SK-N-SH (cell line): Measurements from ENCODE around the gene ZNF185. TPM values are rescaled to one million over a fixed set of nuclear protein-coding genes. Genes with fewer than 3 reads are reported as not detected.

Source experiments
- CTCF ChIA-PET: fragments of 300-600, 350-600 bp; formaldehyde crosslinking; extraction: SDS; loops from one replicate; lab custom pipeline; 2021; lab: Yijun Ruan, JAX
- POLR2A ChIA-PET: fragments of 350-600 bp; sonication (Branson Sonifier 250); formaldehyde crosslinking; extraction: SDS; loops from one replicate; lab custom pipeline; 2020; ENCODE audit warnings: antibody characterized with exemption, inconsistent platforms; lab: Yijun Ruan, JAX
- DNase-seq: peaks from one replicate; pipeline ENCODE4 v3.0.0; 2012
- H2AFZ ChIP-seq: fragments of 200-600 bp; sonication (generic); 2 replicates; pipeline ENCODE4 v1.8.1; 2016; ENCODE audit warnings: antibody characterized with exemption, mild to moderate bottlenecking, low read depth
- H3F3A ChIP-seq: fragments of 200-600 bp; sonication (generic); replicated peaks from 2 replicates; pipeline ENCODE3; 2016; ENCODE audit warnings: antibody characterized with exemption, mild to moderate bottlenecking; ENCODE audit not compliant: insufficient read depth
- H3K27ac ChIP-seq, 2 experiments: fragments of 200-500 bp in 1 of 2; fragments of 200-600 bp in 1 of 2; sonication (Bioruptor generic) in 1 of 2; sonication (generic), shearing (Covaris generic) in 1 of 2; 2 replicates each; pipeline versions ENCODE4 v1.5.1 to v1.6.1; 2014 to 2016; ENCODE audit warnings: low read depth in 2 of 2, inconsistent platforms in 1 of 2, low read length in 1 of 2, mild to moderate bottlenecking in 1 of 2, mixed read lengths in 1 of 2
- H3K27me3 ChIP-seq: fragments of 200-600 bp; sonication (generic), shearing (Covaris generic); 2 replicates; pipeline ENCODE4 v1.6.1; 2016; ENCODE audit warnings: mixed run types; ENCODE audit not compliant: insufficient read depth
- H3K36me3 ChIP-seq, 2 experiments: fragments of 200-500 bp in 1 of 2; fragments of 200-600 bp in 1 of 2; sonication (Bioruptor generic) in 1 of 2; sonication (generic) in 1 of 2; replicated peaks in 1 of 2; 2 replicates each; pipeline versions ENCODE3 to v1.5.1; 2014 to 2016; ENCODE audit warnings: low read length in 1 of 2, mild to moderate bottlenecking in 1 of 2; ENCODE audit not compliant: insufficient read depth in 2 of 2, control insufficient read depth in 1 of 2
- H3K4me1 ChIP-seq, 2 experiments: fragments of 200-500 bp in 1 of 2; fragments of 200-600 bp in 1 of 2; sonication (Bioruptor generic) in 1 of 2; sonication (generic), shearing (Covaris generic) in 1 of 2; 2 replicates each; pipeline versions ENCODE4 v1.5.1 to v1.6.1; 2014 to 2016; ENCODE audit warnings: low read depth in 1 of 2, low read length in 1 of 2, mixed run types in 1 of 2; ENCODE audit not compliant: insufficient read depth in 2 of 2, control insufficient read depth in 1 of 2
- H3K4me2 ChIP-seq: fragments of 200-600 bp; sonication (generic), shearing (Covaris generic); 2 replicates; pipeline ENCODE4 v1.6.1; 2017; ENCODE audit warnings: mixed run types
- H3K4me3 ChIP-seq, 2 experiments: fragments of 200-500 bp in 1 of 2; fragments of 200-600 bp in 1 of 2; sonication (Bioruptor generic) in 1 of 2; sonication (generic), shearing (Covaris generic) in 1 of 2; 2 replicates each; pipeline versions ENCODE4 v1.5.1 to v1.8.1; 2014 to 2016; ENCODE audit warnings: low read depth in 2 of 2, inconsistent platforms in 1 of 2, low read length in 1 of 2, mild to moderate bottlenecking in 1 of 2, mixed read lengths in 1 of 2, moderate library complexity in 1 of 2
- H3K79me2 ChIP-seq: fragments of 200-600 bp; sonication (generic); 2 replicates; pipeline ENCODE4 v1.8.1; 2017; ENCODE audit warnings: mild to moderate bottlenecking; ENCODE audit not compliant: insufficient read depth
- H3K9ac ChIP-seq: fragments of 200-600 bp; sonication (generic); 2 replicates; pipeline ENCODE4 v1.6.1; 2017; ENCODE audit warnings: mixed run types
- H3K9me2 ChIP-seq: fragments of 200-600 bp; sonication (generic); 2 replicates; pipeline ENCODE4 v1.6.1; 2017; ENCODE audit warnings: mixed run types
- H3K9me3 ChIP-seq: fragments of 200-600 bp; sonication (generic); 2 replicates; pipeline ENCODE4 v1.6.1; 2017; ENCODE audit warnings: mixed run types, mild to moderate bottlenecking, moderate library complexity
- H4K20me1 ChIP-seq: fragments of 200-600 bp; sonication (generic); 2 replicates; pipeline ENCODE4 v1.6.1; 2017; ENCODE audit warnings: mild to moderate bottlenecking, mixed run types; ENCODE audit not compliant: insufficient read depth
- CHD2 ChIP-seq: fragments of 150-350 bp; IDR thresholded peaks from 2 replicates; pipeline ENCODE4 v1.6.1; 2018; ENCODE audit warnings: low read length; ENCODE audit not compliant: partially characterized antibody
- EZH2phosphoT487 ChIP-seq: fragments of 200-600 bp; sonication (generic); IDR thresholded peaks from 2 replicates; pipeline ENCODE4 v1.6.1; 2017; ENCODE audit warnings: low read depth, mixed run types, mild to moderate bottlenecking, antibody characterized with exemption, moderate library complexity, borderline replicate concordance
- FOXM1 ChIP-seq: IDR thresholded peaks from 2 replicates; pipeline ENCODE4 v1.4.0; 2012; ENCODE audit warnings: low read depth, mild to moderate bottlenecking
- GATA2 ChIP-seq: sonication (generic); formaldehyde crosslinking; IDR thresholded peaks from 2 replicates; pipeline ENCODE4 v1.5.0; 2020; ENCODE audit warnings: mild to moderate bottlenecking, missing genetic modification reagents
- MAX ChIP-seq: IDR thresholded peaks from 2 replicates; pipeline ENCODE4 v1.4.0; 2012; ENCODE audit warnings: low read depth
- POLR2AphosphoS5 ChIP-seq: IDR thresholded peaks from 2 replicates; pipeline ENCODE4 v1.6.1; 2012; ENCODE audit warnings: low read depth, low read length
- SIN3A ChIP-seq: IDR thresholded peaks from 2 replicates; pipeline ENCODE4 v1.6.1; 2012; ENCODE audit warnings: low read depth, mild to moderate bottlenecking, low read length, moderate library complexity, borderline replicate concordance
- TCF12 ChIP-seq: IDR thresholded peaks from 2 replicates; pipeline ENCODE4 v1.4.0; 2012
- USF1 ChIP-seq: IDR thresholded peaks from 2 replicates; pipeline ENCODE4 v1.4.0; 2012; ENCODE audit warnings: low read depth, borderline replicate concordance
- WGBS: methylation state at CpG from one replicate; pipeline ENCODE4 v1.1.6; 2017; ENCODE audit warnings: low lambda C conversion rate; 5-methylcytosine and 5-hydroxymethylcytosine counted together
- polyA plus RNA-seq, 3 experiments: library from polyadenylated mRNA; depleted of rRNA; stranded (reverse); fragments of >200 nt; gene quantifications; 2 replicates each; pipeline ENCODE4 v1.2.3, GENCODE V29; 2012
- TF ChIP-seq, protein P1 (sequence below): IDR thresholded peaks from 2 replicates; pipeline ENCODE4; 2012
- TF ChIP-seq, protein P2 (sequence below): IDR thresholded peaks from 2 replicates; pipeline ENCODE4 v1.6.1; 2012; ENCODE audit warnings: mild to moderate bottlenecking, low read depth, low read length, moderate library complexity

ZNF185 gene
- polyA plus RNA-seq, 1 of the 3 experiments (the other 2 are of a cell fraction) = 10.3 TPM

- TF ChIP-seq, protein P1, sequence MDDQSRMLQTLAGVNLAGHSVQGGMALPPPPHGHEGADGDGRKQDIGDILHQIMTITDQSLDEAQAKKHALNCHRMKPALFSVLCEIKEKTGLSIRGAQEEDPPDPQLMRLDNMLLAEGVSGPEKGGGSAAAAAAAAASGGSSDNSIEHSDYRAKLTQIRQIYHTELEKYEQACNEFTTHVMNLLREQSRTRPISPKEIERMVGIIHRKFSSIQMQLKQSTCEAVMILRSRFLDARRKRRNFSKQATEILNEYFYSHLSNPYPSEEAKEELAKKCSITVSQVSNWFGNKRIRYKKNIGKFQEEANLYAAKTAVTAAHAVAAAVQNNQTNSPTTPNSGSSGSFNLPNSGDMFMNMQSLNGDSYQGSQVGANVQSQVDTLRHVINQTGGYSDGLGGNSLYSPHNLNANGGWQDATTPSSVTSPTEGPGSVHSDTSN = no peak
- TF ChIP-seq FOXM1 = no peak
- TF ChIP-seq CHD2 = no peak
- TF ChIP-seq, protein P2, sequence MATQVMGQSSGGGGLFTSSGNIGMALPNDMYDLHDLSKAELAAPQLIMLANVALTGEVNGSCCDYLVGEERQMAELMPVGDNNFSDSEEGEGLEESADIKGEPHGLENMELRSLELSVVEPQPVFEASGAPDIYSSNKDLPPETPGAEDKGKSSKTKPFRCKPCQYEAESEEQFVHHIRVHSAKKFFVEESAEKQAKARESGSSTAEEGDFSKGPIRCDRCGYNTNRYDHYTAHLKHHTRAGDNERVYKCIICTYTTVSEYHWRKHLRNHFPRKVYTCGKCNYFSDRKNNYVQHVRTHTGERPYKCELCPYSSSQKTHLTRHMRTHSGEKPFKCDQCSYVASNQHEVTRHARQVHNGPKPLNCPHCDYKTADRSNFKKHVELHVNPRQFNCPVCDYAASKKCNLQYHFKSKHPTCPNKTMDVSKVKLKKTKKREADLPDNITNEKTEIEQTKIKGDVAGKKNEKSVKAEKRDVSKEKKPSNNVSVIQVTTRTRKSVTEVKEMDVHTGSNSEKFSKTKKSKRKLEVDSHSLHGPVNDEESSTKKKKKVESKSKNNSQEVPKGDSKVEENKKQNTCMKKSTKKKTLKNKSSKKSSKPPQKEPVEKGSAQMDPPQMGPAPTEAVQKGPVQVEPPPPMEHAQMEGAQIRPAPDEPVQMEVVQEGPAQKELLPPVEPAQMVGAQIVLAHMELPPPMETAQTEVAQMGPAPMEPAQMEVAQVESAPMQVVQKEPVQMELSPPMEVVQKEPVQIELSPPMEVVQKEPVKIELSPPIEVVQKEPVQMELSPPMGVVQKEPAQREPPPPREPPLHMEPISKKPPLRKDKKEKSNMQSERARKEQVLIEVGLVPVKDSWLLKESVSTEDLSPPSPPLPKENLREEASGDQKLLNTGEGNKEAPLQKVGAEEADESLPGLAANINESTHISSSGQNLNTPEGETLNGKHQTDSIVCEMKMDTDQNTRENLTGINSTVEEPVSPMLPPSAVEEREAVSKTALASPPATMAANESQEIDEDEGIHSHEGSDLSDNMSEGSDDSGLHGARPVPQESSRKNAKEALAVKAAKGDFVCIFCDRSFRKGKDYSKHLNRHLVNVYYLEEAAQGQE = no peak
- TF ChIP-seq TCF12 = no peak
These were observed 43.9 kb upstream of the ZNF185 start (continued) for GRCh38 chrX:152853986-152854385.

GRCh38 chrX:152861116-152861515 is 36.8 kb upstream of the ZNF185 start:
- Histone ChIP-seq H3K4me1 (no peaks in the 10 kb centered on the region), H3K27ac (no peak overlapping the region), H3K9me3 (no peaks in the 10 kb centered on the region)
- no peak for DNase-seq
- TF ChIP-seq EZH2phosphoT487 (no peak), GATA2 (no peak), USF1 (no peak), POLR2AphosphoS5 (no peak), SIN3A (no peak), MAX (no peak)
- TF ChIP-seq, all 33 proteins: peak for 0
- Histone ChIP-seq H3K79me2 (no peaks in the 10 kb centered on the region), H4K20me1 (no peaks in the 10 kb centered on the region), H3K36me3 (peaks cover 6 to 63% of the 10 kb centered on the region in 2 experiments), H3K9me2 (no peaks in the 10 kb centered on the region), H3K4me3 (no peak overlapping the region), H3K27me3 (no peaks in the 10 kb centered on the region), H3K4me2 (no peak overlapping the region), H3F3A (no peaks in the 10 kb centered on the region), H2AFZ (no peak overlapping the region), H3K9ac (no peak overlapping the region)
- 96% methylated on average over 3 of the region's 3 CpGs for WGBS
- CTCF ChIA-PET = no interaction called here
- POLR2A ChIA-PET = no interaction called here
